GM23338 (cell line): ENCODE results near the gene UPF2. TPM values are rescaled to one million over a fixed set of nuclear protein-coding genes. Genes with fewer than 3 reads are reported as not detected.
"Not testable (repeated sequence)": the region's sequence is repeated elsewhere in the genome, so short reads cannot be mapped to it uniquely, and the experiment has no call there.

Experiments used
- ATAC-seq: fragments of 200-7000 bp; cut with Tn5 transposase; 3 replicates; pipeline ENCODE4 v1.9.1; 2020
- DNase-seq: peaks from one replicate; pipeline ENCODE4 v3.0.0-alpha.2; 2015; ENCODE audit warnings: low spot score
- H2AFZ ChIP-seq: fragments of 200-600 bp; sonication (generic); 2 replicates; pipeline ENCODE4 v1.8.0; 2016; ENCODE audit warnings: antibody characterized with exemption, mild to moderate bottlenecking, moderate library complexity
- H3F3A ChIP-seq: fragments of 200-600 bp; sonication (generic); replicated peaks from 2 replicates; pipeline ENCODE4 v1.8.0; 2017; ENCODE audit warnings: antibody characterized with exemption, mixed run types, low read depth
- H3K27ac ChIP-seq: fragments of 200-600 bp; sonication (generic); 2 replicates; pipeline ENCODE4 v1.6.1; 2016; ENCODE audit warnings: low read depth
- H3K27me3 ChIP-seq: fragments of 200-600 bp; sonication (generic); 2 replicates; pipeline ENCODE4 v1.8.0; 2016; ENCODE audit warnings: mild to moderate bottlenecking, mixed run types, moderate library complexity; ENCODE audit not compliant: insufficient read depth
- H3K36me3 ChIP-seq: fragments of 200-600 bp; sonication (generic); 2 replicates; pipeline ENCODE4 v1.8.0; 2016; ENCODE audit warnings: mild to moderate bottlenecking; ENCODE audit not compliant: insufficient read depth
- H3K4me1 ChIP-seq: fragments of 200-600 bp; sonication (generic); 2 replicates; pipeline ENCODE4 v1.8.0; 2016; ENCODE audit warnings: mild to moderate bottlenecking, moderate library complexity; ENCODE audit not compliant: insufficient read depth
- H3K4me2 ChIP-seq: fragments of 200-600 bp; sonication (generic); 2 replicates; pipeline ENCODE4 v1.7.1; 2017; ENCODE audit warnings: mixed run types
- H3K4me3 ChIP-seq: fragments of 200-600 bp; sonication (generic); 2 replicates; pipeline ENCODE4 v1.6.1; 2016; ENCODE audit warnings: mixed run types
- H3K79me2 ChIP-seq: fragments of 200-600 bp; sonication (generic); replicated peaks from 2 replicates; pipeline ENCODE4 v1.8.0; 2017; ENCODE audit warnings: mild to moderate bottlenecking; ENCODE audit not compliant: insufficient read depth
- H3K9me2 ChIP-seq: fragments of 200-600 bp; sonication (generic); 2 replicates; pipeline ENCODE4 v1.8.0; 2017; ENCODE audit not compliant: insufficient read depth
- H4K20me1 ChIP-seq: fragments of 200-600 bp; sonication (generic); replicated peaks from 2 replicates; pipeline ENCODE4 v1.8.0; 2017; ENCODE audit warnings: mild to moderate bottlenecking; ENCODE audit not compliant: insufficient read depth
- H3K27ac Mint-ChIP-seq: 2 replicates; pipeline ENCODE4 v1.8.0; 2020; ENCODE audit warnings: inconsistent platforms, mild to moderate bottlenecking, moderate library complexity, mixed read lengths
- H3K27me3 Mint-ChIP-seq: 3 replicates; pipeline ENCODE4 v1.8.0; 2022; ENCODE audit warnings: low read depth, mild to moderate bottlenecking, moderate library complexity, mixed read lengths, inconsistent platforms; ENCODE audit not compliant: insufficient read depth, poor library complexity
- H3K36me3 Mint-ChIP-seq: 3 replicates; pipeline ENCODE4 v1.8.0; 2021; ENCODE audit warnings: low read depth, mild to moderate bottlenecking, inconsistent platforms, moderate library complexity, mixed read lengths
- H3K4me1 Mint-ChIP-seq: 3 replicates; pipeline ENCODE4 v1.8.0; 2020; ENCODE audit warnings: mild to moderate bottlenecking, inconsistent platforms, mixed read lengths
- H3K4me3 Mint-ChIP-seq: 3 replicates; pipeline ENCODE4 v1.8.0; 2021; ENCODE audit warnings: moderate library complexity, mild to moderate bottlenecking, inconsistent platforms, mixed read lengths
- H3K9me3 Mint-ChIP-seq: 3 replicates; pipeline ENCODE4 v1.8.0; 2020; ENCODE audit warnings: moderate library complexity, mild to moderate bottlenecking, inconsistent platforms, mixed read lengths
- ETS1 ChIP-seq: IDR thresholded peaks from 2 replicates; pipeline ENCODE4 v1.6.1; 2016; ENCODE audit warnings: antibody characterized with exemption
- POLR2AphosphoS5 ChIP-seq: IDR thresholded peaks from 2 replicates; pipeline ENCODE4 v1.6.1; 2016; ENCODE audit warnings: antibody characterized with exemption, low read depth
- ZNF462 ChIP-seq: fragments of 250-450 bp; sonication (Bioruptor Pico); IDR thresholded peaks from 2 replicates; pipeline ENCODE4 v1.5.0; 2020; ENCODE audit warnings: mild to moderate bottlenecking, moderate library complexity
- polyA plus RNA-seq: library from polyadenylated mRNA; unstranded; fragments of >200 nt; fragmentation: Nextera tagmentation; extraction: Ambion mirVana; gene quantifications from 2 replicates; pipeline ENCODE4 v1.2.1, GENCODE V29; 2016
- total RNA-seq: library from RNA; depleted of rRNA; stranded (reverse); fragments of >200 nt; shearing (Covaris generic); gene quantifications from 2 replicates; pipeline ENCODE4 v1.2.3, GENCODE V29; 2014

UPF2 gene
- total and polyA plus RNA-seq, 2 experiments from 2014 or later, result 29.0 to 78.5 TPM

- TF ChIP-seq ZNF462 (CRISPR knock-in tag), result no peak
- TF ChIP-seq POLR2AphosphoS5, result no peak
- TF ChIP-seq ETS1, result no peak
Observed at GRCh38 chr10:12073526-12073925, 30.9 kb upstream of the UPF2 start (continued).

GRCh38 chr10:12071441-12071840, 28.8 kb upstream of the UPF2 start:
- H3K27me3 ChIP-seq, H3K36me3 Mint-ChIP-seq, H3K4me3 Mint-ChIP-seq, DNase-seq, H3K9me3 Mint-ChIP-seq, H3K27ac ChIP-seq, H3F3A ChIP-seq, H3K36me3 ChIP-seq, H2AFZ ChIP-seq, H4K20me1 ChIP-seq, H3K4me2 ChIP-seq, H3K9me2 ChIP-seq, H3K4me3 ChIP-seq, ATAC-seq, H3K27ac Mint-ChIP-seq: not testable (repeated sequence)
- H3K4me1 ChIP-seq, result peaks cover 12% of the 10 kb centered on the region; the same call in 1 of the 2 replicates
- Mint-ChIP-seq H3K4me1 (peaks cover 15% of the 10 kb centered on the region; the same call in 2 of the 3 replicates), H3K27me3 (peaks cover 12% of the 10 kb centered on the region)
- peaks cover 52% of the 10 kb centered on the region for H3K79me2 ChIP-seq
